Ecto neural progenitor cell (in vitro differentiated cells): Measurements from ENCODE around the gene RANBP10.
"Not testable (repeated sequence)": the region's sequence is repeated elsewhere in the genome, so short reads cannot be mapped to it uniquely, and the experiment has no call there.

Experiments
- DNase-seq: peaks from one replicate; pipeline ENCODE4 v3.0.0-alpha.2; 2018; ENCODE audit warnings: low spot score

RANBP10 gene

GRCh38 chr16:67713647-67714273 is 92.6 kb downstream of the RANBP10 start:
- DNase-seq: no peak

GRCh38 chr16:67710607-67711006 is 95.8 kb downstream of the RANBP10 start:
- no peak for DNase-seq

- no peak for DNase-seq
These were observed 97.3 kb downstream of the RANBP10 start for GRCh38 chr16:67709050-67709449.

GRCh38 chr16:67708368-67708771 is 98.0 kb downstream of the RANBP10 start:
- DNase-seq: no peak

GRCh38 chr16:67707790-67708189 is 98.6 kb downstream of the RANBP10 start:
- DNase-seq: no peak

DNA sequence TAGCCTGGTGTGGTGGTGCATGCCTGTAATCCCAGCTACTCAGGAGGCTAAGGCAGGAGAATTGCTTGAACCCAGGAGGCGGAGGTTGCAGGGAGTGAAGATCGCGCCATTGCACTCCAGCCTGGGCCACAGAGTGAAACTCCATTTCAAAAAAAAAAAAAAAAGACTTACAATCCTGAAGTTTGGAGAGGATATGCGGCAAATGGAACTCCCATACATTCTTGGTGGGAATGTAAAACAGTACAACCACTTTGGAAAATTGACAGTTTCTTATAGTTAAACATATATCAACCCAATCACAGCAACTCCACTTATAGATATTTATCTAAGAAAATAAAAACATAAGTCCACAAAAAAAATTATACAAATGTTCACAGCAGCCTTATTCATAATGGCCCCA is 99.2 kb downstream of the RANBP10 start:
- DNase-seq: no peak

DNA sequence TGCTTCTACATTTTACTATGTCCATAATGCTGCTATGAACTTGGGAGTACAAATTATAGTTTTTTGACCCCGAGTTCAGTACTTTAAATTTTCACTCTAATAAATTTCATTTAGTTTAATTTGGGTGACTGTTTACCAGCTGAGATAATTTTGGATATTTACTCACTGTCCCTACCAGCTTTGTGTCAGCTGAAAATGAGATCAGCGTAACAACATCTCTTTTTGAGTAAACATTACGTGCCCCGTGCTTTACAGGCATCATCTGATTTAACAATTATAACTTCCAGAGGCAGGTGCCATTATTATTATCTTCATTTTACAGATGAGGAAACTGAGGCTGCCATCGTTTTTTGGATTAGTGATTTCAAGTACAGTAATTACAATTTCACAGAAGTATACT is 102.2 kb downstream of the RANBP10 start:
- DNase-seq: no peak

- DNase-seq: no peak
These were observed 102.7 kb downstream of the RANBP10 start for GRCh38 chr16:67703626-67704025.

DNA sequence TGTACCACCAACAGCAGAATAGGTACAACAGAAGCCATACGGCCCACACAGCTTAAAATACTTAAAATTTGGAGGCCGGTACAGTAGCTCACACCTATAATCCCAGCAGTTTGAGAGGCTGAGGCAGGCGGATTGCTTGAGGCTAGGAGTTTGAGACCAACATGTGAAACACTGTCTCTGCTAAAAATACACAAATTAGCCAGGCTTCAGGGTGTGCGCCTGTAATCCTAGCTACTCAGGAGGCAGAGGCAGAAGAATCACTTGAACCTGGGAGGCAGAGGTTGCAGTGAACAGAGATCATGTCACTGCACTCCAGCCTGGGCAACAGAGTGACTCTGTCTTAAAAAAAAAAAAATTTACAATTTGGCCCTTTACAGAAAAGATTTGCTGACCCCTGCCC is 104.2 kb downstream of the RANBP10 start:
- no peak for DNase-seq

DNA sequence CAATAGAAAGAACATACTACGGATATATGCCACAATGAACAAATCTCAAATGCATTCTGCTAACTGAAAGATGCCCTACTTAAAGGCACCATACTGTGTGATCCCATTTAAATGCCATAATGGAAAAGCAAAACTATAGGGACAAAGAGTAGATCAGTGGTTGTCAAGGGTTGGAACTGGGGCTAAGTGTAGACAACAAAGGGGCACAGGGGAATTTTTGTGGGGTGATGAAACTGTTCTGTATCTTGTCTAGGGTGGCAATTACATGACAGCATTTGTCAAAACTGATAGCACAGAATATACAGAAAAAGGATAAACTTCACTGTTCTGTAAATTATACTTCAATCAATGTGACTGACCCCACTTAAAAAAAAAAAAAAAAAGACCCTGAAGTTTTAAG is 104.9 kb downstream of the RANBP10 start:
- DNase-seq: no peak

DNA sequence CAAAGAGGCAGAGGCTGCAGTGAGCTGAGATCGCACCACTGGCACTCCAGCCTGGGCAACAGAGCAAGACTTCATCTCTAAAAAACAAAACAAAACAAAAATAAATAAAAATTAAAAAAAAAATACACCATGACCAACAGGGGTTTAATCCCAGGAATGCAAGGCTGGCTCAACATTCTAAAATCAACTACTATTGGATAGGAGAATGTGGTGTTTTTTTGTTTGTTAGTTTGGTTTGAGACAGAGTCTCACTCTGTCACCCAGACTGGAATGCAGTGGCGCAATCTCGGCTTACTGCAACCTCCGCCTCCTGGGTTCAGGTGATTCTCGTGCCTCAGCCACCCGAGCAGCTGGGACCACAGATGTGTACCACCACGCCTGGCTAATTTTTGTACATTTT is 107.1 kb downstream of the RANBP10 start:
- no peak for DNase-seq

DNA sequence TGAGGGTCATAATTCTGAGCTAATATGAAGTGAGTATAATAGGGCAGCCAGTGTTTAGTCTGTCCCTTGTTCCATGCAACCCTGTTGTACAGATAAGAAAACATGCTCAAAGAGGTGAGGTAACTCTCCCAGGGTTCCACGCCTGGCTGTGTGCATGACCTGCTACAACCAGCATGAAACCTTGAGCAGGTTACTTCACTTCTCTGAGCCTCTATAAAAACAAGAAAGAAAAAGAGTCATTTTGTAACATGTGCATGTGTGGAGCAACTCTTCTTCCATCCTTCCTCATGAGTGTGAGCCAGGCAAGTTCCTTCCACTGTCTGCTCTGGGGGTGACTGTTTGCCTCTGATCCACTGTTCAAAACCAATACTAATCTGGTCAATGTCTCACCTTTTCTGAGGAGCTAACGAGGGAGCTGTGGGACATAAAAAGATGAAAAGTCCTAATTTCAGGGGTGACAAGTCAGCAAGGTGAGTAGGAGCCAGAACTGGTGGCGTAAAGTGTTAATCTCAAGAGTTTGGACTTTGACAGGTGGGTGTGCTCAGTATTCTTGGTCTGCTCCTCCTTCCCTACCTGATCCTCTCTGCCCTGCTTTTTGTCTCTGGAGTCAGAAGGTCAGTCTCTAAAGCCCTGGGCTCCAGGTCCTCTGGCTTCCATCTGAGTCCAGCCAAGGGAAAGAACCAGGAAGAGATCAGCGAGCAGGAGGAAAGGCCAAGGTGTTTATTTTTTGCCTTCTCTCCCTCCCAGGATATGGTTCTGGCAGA is 108.8 kb downstream of the RANBP10 start:
- DNase-seq: no peak

- no peak for DNase-seq
These were observed 111.7 kb downstream of the RANBP10 start for GRCh38 chr16:67694611-67695010.

- not testable (repeated sequence) for DNase-seq
These were observed 112.7 kb downstream of the RANBP10 start for GRCh38 chr16:67693517-67694285.

- no peak for DNase-seq
These were observed 120.8 kb downstream of the RANBP10 start for GRCh38 chr16:67685388-67686112.

- no peak for DNase-seq
These were observed 122.6 kb downstream of the RANBP10 start for GRCh38 chr16:67683767-67684166.

DNA sequence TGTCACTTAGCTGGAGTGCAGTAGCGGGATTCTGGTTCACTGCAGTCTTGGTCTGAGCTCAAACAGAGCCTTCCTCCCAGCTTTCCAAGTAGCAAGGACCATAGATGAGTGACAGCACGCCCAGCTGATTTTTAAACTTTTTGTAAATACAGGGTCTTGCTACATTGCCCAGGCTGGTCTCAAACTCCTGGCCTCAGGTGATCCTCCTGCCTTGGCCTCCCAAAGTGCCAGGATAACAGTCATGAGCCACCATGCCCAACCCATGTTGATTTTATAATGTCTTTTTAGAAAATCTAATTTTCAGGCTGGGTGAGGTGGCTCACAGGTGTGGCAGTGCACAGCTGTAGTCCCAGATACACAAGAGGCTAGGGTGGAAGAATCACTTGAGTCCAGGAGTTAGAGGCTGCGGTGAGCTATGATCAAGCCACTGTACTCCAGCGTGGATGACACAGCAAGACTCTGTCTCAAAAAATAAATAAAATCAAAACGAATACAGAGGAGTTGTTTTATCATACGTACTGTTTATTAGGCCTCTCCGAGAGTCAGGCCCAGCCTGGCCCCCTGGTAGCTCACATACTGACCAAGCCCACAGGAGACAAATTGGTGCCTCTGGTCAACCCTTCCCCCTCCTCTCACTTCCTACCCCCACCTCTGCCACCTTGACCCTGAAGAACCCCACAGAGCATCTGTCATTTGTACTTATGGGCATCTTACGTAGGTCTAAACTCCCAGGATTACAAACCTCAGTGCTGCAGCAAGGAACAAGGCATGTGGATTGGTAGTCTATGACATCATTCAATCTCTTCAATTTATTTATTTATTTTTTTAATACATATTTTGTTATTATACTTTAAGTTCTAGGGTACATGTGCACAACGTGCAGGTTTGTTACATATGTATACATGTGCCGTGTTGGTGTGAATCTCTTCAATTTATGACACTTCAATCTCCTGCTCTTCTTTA is 126.1 kb downstream of the RANBP10 start:
- no peak for DNase-seq

GRCh38 chr16:67678354-67679023 is 127.9 kb downstream of the RANBP10 start:
- DNase-seq: no peak

DNA sequence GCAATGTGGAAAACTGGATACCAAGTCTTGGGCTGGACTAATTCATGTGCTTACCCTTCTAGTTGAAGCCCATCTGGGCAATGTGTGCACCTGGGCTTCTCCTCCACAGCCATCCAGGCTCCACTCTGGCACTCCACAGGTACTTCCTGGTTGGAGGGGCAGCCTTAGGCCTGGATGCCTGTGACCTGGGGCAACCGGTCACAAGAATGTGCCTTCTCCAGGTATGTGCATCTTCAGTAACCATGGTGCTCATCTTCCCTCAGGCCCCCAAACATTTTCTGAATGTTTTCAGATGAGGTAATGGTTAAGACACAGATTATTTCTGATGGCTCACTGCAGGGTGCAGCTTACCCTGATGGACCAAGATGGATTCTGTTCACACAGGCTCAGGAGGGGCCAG is 128.6 kb downstream of the RANBP10 start:
- no peak for DNase-seq

GRCh38 chr16:67676939-67677338 is 129.4 kb downstream of the RANBP10 start:
- DNase-seq: no peak

GRCh38 chr16:67676516-67676915 is 129.8 kb downstream of the RANBP10 start:
- DNase-seq: no peak
